GM18858 (cell line): ENCODE results near the gene WNK1.
"Not testable (repeated sequence)": the region's sequence is repeated elsewhere in the genome, so short reads cannot be mapped to it uniquely, and the experiment has no call there.

Source experiments
- ATAC-seq: cut with Tn5 transposase; IDR thresholded peaks from one replicate; pipeline ENCODE4 v1.9.1; 2021; ENCODE audit not compliant: unreplicated experiment

Gene WNK1

DNA sequence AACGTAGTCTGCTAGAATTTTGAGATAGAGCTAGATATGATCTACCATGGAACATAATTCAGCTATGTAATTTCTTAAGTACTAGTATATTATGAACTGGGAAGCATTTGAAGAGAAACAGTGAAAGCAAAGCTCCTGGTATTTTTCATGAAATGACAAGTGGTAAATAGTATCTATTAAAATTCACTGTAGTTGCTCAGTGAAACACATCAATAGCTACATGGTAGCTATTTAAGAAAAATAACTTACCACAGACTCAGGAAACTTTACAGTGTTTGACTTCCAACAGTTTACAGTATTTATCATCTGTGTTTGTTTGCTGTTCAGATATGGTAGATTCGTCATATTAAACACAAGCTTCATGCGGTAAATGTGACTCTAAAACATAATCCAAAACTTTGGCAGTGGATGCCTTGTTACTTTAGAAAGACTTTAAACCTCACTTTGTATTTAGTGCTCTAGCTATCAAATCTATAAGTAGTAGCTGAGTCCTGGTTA lies 25.2 kb downstream of the WNK1 start:
- no peak for ATAC-seq

DNA sequence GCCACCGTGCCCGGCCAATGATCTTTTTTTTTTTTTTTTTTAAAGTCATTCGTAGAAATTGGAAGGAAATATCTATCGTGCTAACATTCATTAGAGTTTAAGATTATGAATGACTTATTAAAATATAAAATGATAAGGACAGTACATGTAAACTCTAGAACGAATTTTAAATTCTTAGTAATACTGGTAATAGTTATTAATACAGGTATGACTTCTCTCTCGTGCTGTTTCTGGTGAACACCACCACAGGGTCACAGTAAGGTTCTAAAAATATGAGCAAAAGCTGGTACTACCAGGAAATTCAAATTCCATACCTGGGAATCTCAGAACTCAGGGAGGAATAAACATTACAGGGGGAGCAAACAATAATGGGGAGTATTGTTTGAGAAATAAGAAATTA lies 26.2 kb downstream of the WNK1 start:
- no peak for ATAC-seq

DNA sequence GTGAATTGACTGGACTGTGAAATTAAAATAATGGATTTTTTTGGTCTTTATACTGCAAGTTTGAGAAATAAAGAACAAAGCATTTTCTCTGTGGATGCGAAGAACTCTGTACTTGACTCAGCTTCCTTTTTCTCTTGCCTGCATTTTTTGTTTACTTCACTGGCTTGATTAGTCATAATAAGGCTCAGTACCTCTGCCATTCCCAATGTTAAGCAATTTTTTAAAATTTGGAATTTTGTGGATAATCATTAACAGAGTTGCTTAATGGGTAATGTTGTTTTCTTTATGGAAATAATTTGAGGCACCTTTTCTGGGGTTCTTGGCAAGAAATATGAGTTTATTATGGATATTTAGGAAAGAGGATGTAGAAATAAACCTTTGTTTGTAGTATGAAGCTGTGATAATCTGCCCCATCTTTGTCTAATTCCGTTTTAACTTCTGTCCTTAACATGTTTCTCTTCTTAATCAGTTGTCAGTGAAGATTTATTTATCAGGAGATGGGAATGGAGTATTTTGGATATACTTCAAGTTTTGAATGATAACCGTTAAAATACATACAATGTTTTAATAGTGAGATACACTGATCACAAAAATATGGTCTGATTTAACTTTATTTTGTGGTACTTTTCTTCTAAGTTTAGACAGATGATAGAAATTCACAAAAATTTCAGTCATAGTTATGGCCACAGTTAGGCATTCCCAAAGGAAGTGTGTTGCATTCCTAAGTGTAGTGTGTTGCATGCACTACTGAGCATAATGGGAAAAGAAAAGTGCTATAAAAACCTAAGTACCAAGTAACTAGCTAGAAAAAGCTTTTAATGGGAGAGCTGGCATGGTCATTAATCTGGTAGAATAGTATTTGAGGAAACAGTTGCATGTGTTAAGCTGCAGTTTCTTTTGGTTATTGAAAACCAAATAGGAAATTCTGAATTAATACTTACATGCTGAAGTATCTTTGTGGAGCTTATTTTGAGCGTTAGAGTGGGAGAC lies 27.7 kb downstream of the WNK1 start:
- ATAC-seq, result no peak

DNA sequence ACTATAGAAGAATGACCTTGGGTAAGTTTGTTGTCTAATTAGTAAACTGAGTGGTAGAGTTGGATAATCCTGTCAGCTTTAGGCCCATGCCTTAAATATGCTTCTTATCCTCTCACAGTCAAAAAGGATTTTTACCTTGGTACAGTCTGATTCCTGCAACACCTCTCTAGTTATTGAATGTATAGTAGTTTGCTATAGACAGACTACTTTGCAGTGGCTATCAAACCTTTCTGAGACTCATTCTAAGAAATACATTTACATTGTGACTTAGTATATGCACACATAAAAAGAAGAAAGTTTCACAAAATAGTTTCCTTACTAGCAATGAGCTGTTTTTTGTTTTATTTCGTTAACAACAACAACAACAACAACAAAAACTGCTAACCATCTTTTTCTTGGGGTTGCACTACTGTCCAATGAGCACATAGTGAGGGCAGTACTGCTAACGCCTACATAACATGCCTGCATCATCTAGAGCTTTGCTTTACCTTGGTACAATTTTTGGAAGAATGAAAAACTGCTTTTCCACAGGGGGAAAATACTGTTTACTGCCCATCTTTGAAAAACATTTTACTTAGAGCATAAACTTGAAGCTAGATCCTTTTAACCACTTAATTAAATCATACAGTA lies 28.5 kb downstream of the WNK1 start:
- no peak for ATAC-seq

DNA sequence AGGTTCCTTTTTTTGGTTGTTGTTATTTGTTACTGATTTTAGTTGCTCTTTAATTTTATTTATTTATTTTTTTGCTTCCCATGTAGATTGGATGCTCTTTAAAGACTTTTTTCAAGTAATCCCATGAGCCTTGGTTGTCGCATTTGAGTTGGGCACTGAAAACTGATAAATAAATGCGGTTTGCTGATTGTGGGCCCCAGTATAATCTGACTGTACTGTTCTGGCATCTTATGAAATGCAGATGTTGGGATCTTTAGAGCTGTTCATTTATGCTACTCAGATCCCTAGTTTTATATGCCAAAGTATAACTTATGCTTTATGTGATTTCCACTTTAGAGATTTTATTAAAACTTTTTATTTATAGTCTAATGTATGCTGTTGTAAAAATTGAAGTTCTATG lies 33.3 kb downstream of the WNK1 start:
- ATAC-seq, result no peak

DNA sequence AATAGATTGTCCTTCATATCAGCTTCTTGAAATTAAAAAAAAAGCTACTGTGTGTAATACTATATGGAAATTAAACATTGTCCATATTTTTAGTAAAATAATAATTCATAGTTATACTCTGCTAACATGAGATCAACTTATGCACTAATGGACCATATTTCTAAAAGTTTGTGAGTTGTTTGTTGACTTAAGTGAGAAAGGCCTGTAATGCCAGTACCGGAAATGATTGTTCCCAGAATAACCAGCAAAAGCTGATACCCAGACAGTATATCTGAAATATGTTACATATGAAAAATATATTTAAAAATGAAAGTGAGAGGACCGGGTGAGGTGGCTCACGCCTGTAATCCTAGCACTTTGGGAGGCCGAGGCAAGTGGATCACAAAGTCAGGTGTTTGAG lies 35.9 kb downstream of the WNK1 start:
- no peak for ATAC-seq

DNA sequence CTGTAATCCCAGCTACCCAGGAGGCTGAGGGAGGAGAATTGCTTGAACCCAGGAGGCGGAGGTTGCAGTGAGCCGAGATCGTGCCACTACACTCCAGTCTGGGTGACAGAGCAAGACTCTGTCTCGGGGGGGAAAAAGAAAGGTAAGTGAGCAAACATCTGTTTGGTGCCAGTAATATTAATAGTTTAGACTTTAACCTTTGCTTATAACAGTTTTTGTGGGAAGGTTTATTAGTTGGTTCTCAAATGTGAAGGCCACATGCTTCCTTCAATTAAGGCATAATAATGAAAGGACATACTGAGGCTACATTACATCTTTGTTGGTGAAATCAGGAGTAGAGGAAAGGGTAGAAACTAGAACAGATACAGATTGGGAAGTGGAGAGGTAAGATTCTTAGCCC lies 36.4 kb downstream of the WNK1 start:
- ATAC-seq, result not testable (repeated sequence)

DNA sequence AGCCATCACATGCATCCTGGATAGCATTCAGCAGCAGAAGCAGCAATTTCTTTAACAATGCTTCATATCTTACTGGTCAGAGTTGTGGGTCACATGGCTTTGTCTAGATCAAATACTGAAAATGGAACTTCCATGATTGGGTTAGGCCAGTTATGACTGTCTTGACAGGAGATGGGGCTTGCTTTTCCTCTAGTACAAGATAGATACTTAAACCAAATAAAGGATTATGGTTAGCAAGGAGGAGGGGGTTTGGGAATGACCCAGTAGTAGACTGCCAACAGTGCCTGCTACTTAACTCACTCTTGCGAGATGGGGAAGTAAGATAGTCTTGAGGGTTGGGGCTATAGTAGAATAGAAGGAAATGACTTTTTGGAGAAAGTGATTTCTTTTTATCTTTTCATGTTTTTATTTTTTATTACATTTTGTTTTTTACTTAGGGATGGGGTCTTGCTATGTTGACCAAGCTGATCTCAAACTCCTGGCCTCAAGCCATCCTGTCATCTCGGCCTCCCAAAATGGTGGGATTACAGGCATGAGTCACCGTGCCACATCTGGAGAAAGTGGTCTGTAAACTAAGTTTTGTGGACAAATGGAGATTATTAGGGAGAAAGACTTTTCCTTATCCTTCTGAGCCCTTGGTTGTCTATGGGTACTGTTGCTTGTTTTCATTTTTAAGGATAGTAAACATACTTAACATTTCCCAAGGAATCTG lies 37.6 kb downstream of the WNK1 start:
- ATAC-seq, result no peak

DNA sequence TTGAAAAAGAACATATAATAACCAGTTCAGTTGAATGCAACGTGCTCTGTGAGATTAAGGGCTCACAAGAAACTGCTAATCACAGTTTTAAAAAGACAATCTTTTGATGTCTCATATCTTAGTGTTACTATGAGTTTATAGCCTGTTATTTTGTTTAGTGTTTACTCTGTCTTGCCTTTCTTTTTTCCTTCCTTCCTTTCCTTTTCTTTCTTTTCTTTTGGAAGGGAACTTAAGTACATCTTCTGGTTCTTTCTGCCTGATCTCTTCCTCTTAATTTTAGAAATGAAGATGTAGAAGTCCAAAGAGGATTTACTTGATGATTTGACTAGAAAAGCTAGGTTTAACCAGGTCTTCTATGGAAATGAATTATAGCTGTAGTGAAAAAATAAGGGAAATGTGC lies 38.2 kb downstream of the WNK1 start:
- no peak for ATAC-seq

DNA sequence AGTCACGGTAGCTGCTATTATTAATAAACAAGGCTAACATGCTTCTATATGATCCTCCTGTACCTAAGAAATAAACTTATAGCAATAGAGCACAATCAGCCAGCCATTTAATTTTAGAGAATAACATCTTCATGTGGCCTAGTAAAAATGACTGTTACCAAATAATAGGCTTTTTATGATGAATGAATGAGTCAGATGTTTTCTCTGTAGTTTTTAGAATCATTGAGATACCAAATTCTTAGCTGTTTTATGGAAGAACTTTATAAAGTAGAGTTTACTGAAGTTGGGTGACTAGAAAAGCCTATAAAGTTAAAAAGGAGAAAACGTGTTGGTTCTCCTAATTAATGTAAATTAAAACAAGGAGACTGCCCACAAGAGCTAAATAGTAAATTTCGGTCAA lies 40.7 kb downstream of the WNK1 start:
- no peak for ATAC-seq

DNA sequence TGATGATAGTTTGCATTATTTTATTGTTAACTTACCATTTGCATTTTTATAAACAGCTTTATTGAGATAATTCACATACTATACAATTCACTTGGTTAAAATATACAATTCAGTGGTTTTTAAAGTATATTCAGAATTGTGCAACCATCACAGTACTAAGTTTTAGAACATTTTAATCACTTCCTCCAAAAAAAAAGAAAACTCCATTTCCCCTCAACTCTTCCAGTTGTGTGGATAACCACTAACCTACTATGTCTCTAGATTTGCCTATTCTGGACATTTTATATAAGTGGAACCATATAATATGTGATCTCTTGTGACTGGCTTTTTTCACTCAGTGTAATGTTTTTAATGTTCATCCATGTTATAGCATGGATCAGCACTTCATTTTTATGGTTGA lies 41.3 kb downstream of the WNK1 start:
- no peak for ATAC-seq

DNA sequence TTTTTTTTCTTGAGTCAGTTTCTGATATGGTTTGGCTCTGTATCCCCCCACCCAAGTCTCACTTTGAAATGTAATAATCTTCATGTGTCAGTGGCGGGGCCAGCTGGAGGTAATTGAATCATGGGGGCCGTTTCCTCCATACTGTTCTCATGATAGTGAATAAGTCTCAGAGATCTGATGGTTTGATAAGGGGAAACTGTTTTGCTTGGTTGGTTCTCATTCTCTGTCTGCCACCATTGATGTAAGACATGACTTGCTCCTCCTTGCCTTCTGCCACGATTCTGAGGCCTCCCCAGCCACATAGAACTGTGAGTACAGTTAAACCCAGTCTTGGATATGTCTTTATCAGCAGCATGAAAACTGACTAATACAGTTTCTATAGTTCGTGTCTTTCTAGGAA lies 42.9 kb downstream of the WNK1 start:
- peak; percentile 42 for ATAC-seq

DNA sequence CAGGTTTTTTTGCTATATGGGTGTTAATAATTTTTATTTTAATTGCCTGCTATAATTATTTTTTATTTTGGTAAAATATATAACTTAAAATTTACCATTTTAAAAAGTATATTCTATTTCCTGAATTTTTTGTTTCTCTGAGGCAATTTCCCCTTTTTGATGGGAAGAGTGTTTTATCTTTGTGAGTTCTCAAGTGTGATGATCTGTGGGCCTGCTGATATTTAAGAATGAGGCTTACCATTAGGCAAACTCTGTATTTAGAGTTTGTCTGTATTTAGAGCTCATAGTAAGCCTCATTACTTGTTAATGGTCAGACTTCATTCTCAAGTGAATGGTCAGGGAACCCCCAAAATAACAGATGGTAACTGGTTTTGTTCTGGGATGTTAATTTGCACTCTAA lies 48.0 kb downstream of the WNK1 start:
- ATAC-seq, result no peak

DNA sequence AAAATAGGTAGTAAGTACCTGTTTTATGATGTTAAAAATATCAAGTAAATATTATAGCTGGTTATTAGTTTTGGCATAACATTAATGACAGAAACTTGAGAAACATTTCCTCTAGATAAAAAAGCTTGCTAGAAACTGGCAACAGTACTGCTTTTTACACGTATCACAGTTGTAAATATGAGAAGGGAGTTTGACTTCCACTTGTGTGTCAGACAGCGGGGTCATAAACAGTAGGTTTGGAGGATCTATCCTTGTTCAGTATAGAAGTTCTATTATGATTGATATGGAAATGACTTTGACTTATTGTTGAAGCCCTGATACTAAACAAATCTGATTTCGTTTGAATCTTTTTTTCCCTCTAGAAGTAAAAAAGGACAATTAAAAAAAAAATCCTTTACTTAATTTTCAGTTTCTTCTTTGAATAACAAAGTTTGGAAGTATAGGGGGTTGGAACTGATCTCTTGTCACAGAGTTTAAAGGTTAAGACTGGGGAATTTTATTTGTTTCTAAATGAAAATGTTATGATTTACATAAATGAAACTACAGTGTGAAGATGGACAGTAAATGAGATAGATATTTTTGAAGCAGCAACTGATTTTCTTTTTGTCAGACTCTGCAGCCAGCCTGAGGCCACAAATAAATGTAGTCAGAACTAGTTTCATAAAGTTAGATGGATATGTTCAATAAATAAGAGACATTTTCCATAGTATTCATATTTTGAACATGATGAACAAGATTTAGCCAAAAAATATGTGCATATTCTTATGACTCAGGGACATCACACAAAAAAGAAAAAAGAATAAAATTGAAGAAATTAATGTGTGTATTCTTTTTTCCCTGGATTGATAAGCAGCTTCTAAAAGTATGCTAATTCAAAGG lies 50.1 kb downstream of the WNK1 start:
- no peak for ATAC-seq

DNA sequence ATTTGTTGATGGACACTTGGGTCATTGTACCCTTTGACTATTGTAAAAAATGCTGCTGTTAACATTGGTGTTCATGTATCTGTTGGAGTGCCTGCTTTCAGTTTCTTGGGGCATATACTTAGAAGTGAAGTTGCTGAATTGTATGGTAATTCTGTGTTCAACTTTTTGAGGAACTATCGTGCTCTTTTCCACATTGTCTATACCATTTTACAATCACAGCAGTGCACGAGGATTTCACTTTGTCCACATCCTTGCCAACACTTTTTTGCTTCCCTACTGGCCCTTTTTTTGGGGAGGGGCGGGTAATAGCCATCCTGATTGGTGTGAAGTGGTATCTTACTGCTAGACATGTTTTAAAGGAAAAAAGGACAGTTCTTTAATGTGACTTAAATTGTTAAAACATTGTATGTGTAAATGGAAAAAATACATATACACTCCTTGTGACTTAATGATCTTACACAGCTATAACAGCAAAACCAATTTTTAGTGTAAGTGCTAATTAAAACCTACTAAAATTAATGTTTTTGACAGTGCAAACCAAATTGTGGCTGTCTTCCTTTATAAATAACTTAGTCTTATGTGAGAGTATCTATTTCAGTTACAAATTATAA lies 52.7 kb downstream of the WNK1 start:
- ATAC-seq, result no peak

DNA sequence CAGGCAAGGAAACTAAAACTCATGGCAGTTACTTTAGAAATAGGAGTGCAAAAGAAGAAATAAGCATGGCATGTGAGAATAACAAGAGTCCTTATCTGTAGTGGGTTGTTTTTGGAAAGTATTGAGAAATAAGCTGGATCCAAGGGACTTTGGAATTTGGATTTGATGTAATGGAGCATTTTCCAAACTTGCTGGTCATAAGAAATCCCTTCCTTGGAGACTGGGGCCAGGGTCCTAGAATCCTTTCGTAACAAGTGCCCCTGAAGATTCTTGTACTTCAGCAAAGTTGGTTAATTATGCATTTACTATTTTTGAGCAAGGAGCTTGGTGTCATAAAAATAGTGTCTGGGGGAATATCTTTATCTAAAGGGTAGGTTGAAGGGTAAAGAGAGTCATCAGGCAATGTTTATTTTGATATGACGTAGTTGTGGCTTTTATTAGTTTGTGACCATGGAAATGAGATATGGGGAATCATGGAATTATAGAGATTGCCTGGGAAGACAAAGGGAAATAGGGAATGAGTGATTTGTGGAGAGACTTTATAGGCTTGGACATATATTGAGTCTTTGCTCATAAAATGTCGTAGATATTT lies 53.9 kb downstream of the WNK1 start:
- no peak for ATAC-seq

DNA sequence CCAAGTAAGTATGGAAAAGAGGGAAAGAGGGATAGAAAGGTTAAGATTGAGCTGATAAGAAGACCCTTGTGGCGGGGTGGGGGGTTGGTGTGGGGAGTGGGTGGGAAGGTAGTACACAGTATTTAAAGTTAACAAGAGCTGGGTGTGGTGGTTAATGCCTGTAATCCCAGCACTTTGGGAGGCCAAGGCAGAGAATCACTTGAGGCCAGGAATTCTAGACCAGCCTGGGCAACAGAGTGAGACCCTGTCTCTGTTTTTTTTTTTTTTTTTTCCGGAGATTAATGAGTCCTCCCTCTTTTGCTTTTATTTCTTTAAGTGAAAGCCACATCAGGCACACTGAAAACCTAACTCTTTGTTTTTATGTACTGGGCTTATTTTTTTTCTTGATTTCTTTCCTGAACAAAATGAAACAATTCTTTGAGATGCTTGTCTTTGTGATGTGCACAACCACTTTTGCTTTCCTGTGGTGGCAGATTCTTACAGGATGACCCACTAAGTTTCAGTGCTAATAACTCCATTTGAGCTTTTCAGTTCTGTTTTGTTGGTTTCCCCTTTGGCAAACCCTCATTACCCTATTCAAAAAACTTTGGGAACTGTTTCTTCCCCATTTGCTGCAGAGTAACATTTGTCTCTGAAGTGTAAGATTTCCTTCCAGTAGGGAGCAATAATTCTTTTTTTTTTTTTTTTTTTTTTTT lies 54.8 kb downstream of the WNK1 start:
- ATAC-seq, result no peak

DNA sequence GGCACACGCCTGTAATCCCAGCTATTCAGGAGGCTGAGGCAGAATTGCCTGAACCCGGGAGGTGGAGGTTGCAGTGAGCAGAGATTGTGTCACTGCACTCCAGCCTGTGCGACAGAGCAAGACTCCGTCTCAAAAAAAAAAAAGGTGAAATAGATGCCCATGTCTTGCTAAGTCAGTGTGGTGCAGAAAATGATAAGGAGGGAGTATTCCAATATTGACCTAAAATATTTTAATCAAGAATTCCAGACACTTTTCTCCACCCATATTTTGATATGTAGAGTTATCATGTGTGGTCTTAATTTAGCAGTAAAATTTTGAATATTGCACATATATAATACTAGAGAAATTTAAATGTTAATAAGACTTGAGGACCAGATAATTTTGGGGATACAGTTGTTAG lies 57.7 kb downstream of the WNK1 start:
- no peak for ATAC-seq

DNA sequence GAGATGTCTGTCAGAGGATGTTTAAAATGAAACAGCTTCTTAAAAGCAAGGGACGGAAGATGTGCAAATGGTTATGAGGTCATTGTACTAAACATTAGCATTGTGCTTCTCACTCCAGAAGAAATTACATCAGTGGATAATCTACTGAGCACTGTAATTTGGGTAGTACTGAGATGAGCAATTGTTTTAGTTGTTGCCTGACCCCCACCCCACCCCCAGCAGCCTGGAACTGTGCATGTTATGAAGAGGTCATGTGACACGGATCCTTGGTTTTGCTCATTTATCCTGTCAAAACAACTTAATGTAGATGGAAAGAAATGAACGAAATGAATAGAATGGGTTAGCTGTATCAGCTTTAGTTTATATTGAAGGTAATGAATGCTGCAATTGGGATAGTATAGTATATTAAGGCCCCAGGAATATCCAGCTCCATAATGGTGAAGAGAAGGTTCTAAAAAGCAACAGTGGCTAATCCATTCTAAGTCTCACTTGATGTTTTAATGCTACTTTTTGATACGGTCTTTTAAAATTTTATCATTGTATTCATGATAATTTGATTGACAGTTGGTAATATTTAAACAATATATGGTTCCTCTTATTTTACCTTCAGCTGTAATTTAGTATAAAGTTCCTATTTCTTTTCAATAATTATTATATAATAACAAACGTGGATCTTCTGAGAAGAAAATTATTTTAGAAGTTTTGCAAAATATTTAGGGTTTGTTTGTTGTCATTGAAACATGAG lies 58.5 kb downstream of the WNK1 start:
- ATAC-seq, result no peak
